ENCODE measurements around the gene SOX13.

GRCh38 chr1:204081791-204082513 lies 9.0 kb downstream of the SOX13 start:
- no peak for TF ChIP-seq CTCF (IDR thresholded peaks at IDR 0.05)
- no peak for TF ChIP-seq POLR2A (IDR thresholded peaks at IDR 0.05)

Measured in heart left ventricle (tissue), 13 donors.